ENCODE measurements around the gene RHBDL1. TPM values are rescaled to one million over a fixed set of nuclear protein-coding genes. Genes with fewer than 3 reads are reported as not detected.

Gene RHBDL1
- total and polyA plus RNA-seq, 4 donors, result 0.35 to 0.84 (median 0.70) TPM

DNA sequence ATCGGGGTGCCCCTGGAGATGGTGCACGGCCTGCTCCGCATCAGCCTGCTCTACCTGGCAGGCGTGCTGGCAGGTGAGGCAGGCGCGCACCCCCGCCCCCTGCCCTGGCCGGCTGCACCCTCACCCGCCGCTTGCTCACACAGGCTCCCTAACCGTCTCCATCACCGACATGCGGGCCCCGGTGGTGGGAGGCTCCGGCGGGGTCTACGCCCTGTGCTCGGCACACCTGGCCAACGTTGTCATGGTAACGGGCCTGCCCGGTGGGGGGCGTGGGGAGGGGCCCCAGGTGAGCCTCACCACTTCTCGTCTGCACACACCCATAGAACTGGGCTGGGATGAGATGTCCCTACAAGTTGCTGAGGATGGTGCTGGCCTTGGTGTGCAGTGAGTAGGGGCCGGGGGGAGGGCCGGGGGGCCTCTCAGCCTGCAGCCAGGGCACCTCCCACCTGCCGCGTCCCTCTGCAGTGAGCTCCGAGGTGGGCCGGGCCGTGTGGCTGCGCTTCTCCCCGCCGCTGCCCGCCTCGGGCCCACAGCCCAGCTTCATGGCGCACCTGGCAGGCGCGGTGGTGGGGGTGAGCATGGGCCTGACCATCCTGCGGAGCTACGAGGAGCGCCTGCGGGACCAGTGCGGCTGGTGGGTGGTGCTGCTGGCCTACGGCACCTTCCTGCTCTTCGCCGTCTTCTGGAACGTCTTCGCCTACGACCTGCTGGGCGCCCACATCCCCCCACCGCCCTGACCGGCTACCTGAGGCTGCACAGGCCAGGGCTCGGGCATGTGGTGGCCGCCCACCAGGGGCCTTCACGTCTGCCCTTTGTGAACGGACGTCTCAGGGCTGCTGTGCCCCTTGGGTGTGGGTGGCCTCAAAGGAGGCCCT, 2.1 kb downstream of the RHBDL1 start:
- no peaks in the 10 kb centered on the region for H3K9me3 ChIP-seq (ENCODE audit: control insufficient read depth in 4 of 4, low read length in 3 of 4)
- no peak overlapping the region for H3K9ac ChIP-seq (ENCODE audit: low read depth in 1 of 2, low read length in 2 of 2)
- TF ChIP-seq, protein P1, sequence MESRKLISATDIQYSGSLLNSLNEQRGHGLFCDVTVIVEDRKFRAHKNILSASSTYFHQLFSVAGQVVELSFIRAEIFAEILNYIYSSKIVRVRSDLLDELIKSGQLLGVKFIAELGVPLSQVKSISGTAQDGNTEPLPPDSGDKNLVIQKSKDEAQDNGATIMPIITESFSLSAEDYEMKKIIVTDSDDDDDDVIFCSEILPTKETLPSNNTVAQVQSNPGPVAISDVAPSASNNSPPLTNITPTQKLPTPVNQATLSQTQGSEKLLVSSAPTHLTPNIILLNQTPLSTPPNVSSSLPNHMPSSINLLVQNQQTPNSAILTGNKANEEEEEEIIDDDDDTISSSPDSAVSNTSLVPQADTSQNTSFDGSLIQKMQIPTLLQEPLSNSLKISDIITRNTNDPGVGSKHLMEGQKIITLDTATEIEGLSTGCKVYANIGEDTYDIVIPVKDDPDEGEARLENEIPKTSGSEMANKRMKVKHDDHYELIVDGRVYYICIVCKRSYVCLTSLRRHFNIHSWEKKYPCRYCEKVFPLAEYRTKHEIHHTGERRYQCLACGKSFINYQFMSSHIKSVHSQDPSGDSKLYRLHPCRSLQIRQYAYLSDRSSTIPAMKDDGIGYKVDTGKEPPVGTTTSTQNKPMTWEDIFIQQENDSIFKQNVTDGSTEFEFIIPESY (IDR thresholded peaks at IDR 0.05), result no peak
- TF ChIP-seq, protein P2, sequence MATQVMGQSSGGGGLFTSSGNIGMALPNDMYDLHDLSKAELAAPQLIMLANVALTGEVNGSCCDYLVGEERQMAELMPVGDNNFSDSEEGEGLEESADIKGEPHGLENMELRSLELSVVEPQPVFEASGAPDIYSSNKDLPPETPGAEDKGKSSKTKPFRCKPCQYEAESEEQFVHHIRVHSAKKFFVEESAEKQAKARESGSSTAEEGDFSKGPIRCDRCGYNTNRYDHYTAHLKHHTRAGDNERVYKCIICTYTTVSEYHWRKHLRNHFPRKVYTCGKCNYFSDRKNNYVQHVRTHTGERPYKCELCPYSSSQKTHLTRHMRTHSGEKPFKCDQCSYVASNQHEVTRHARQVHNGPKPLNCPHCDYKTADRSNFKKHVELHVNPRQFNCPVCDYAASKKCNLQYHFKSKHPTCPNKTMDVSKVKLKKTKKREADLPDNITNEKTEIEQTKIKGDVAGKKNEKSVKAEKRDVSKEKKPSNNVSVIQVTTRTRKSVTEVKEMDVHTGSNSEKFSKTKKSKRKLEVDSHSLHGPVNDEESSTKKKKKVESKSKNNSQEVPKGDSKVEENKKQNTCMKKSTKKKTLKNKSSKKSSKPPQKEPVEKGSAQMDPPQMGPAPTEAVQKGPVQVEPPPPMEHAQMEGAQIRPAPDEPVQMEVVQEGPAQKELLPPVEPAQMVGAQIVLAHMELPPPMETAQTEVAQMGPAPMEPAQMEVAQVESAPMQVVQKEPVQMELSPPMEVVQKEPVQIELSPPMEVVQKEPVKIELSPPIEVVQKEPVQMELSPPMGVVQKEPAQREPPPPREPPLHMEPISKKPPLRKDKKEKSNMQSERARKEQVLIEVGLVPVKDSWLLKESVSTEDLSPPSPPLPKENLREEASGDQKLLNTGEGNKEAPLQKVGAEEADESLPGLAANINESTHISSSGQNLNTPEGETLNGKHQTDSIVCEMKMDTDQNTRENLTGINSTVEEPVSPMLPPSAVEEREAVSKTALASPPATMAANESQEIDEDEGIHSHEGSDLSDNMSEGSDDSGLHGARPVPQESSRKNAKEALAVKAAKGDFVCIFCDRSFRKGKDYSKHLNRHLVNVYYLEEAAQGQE (IDR thresholded peaks at IDR 0.05), result no peak
- TF ChIP-seq, protein P3, sequence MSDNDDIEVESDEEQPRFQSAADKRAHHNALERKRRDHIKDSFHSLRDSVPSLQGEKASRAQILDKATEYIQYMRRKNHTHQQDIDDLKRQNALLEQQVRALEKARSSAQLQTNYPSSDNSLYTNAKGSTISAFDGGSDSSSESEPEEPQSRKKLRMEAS (IDR thresholded peaks at IDR 0.05), result no peak
- no peak for TF ChIP-seq NR2F2 (IDR thresholded peaks at IDR 0.05)
- TF ChIP-seq, protein P4, sequence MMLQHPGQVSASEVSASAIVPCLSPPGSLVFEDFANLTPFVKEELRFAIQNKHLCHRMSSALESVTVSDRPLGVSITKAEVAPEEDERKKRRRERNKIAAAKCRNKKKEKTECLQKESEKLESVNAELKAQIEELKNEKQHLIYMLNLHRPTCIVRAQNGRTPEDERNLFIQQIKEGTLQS (IDR thresholded peaks at IDR 0.05), result no peak
- no peak for DNase-seq (ENCODE audit: low spot score)
- peaks cover 11 to 24% (median 17%) of the 10 kb centered on the region in 4 donors for H3K36me3 ChIP-seq (ENCODE audit: control insufficient read depth in 4 of 4, insufficient read depth in 3 of 4, low read depth in 1 of 4, low read length in 3 of 4)
- H3K27ac ChIP-seq (ENCODE audit: low read depth in 1 of 2, low read length in 2 of 2), result no peak overlapping the region
- H3K27me3 ChIP-seq (ENCODE audit: control insufficient read depth in 4 of 4, insufficient read depth in 4 of 4, low read length in 3 of 4), result no peaks in the 10 kb centered on the region
- no peak overlapping the region for H3K4me3 ChIP-seq (ENCODE audit: low read depth in 1 of 3, low read length in 3 of 3)
- peaks cover 17 to 47% (median 32%) of the 10 kb centered on the region in 4 donors for H3K4me1 ChIP-seq (ENCODE audit: control insufficient read depth in 4 of 4, insufficient read depth in 4 of 4, low read length in 3 of 4)
- 73% methylated on average over 57 of the region's 57 CpGs for WGBS

DNA sequence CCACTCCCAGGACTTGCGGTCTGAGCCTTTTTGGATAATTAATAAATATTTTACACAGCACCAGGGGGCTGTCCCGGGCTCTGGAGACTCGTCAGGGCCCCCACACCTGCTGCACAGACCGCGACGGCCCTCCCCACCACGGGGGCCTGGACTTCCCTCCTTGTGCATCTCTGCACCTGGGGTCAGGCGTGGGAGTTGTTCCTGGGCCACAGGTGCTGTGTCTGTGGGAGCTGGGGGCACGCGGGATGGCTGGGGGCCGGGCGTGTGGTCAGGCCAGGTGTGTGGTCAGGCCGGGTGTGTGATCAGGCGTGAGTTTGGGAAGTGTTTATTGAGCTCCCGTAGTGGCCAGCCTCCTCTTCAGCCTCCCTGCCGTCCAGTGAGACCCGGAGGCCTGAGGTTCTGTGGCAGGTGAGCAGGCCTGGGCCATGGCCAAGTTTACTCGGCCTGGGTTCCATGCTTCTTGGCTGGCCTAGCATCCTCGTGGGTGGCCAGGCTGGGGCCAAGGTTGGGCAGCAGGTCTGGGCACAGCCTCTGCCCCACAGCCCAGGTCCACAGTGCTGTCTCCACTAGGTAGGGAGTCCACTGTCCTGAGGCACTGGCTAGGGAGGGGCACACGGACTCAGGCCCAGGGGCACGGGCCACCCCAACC, 2.9 kb downstream of the RHBDL1 start:
- Histone ChIP-seq H3K4me1 (ENCODE audit: control insufficient read depth in 4 of 4, insufficient read depth in 4 of 4, low read length in 3 of 4) (peaks cover 24 to 55% (median 40%) of the 10 kb centered on the region in 4 donors), H3K4me3 (ENCODE audit: low read depth in 1 of 3, low read length in 3 of 3) (no peak overlapping the region), H3K9ac (ENCODE audit: low read depth in 1 of 2, low read length in 2 of 2) (no peak overlapping the region), H3K36me3 (ENCODE audit: control insufficient read depth in 4 of 4, insufficient read depth in 3 of 4, low read depth in 1 of 4, low read length in 3 of 4) (peaks cover 8 to 19% (median 14%) of the 10 kb centered on the region in 4 donors), H3K27ac (ENCODE audit: low read depth in 1 of 2, low read length in 2 of 2) (no peak overlapping the region), H3K9me3 (ENCODE audit: control insufficient read depth in 4 of 4, low read length in 3 of 4) (no peaks in the 10 kb centered on the region), H3K27me3 (ENCODE audit: control insufficient read depth in 4 of 4, insufficient read depth in 4 of 4, low read length in 3 of 4) (no peaks in the 10 kb centered on the region)
- no peak for DNase-seq (ENCODE audit: low spot score)
- 80% methylated on average over 21 of the region's 21 CpGs for WGBS
- TF ChIP-seq SP1 (IDR thresholded peaks at IDR 0.05) (no peak), FOXA1 (IDR thresholded peaks at IDR 0.05) (no peak), JUND (IDR thresholded peaks at IDR 0.05) (no peak), NR2F2 (IDR thresholded peaks at IDR 0.05) (no peak)
- TF ChIP-seq, protein P4 (IDR thresholded peaks at IDR 0.05), result no peak

Measured in liver (tissue), 9 donors.